HL-60/S4 treated with phorbol 12-myristate 13-acetate at 8.2 ng/mL for 4 days and 3 days (cell line): ENCODE measurements around the gene ITGA11.
"Not testable (repeated sequence)": the region's sequence is repeated elsewhere in the genome, so short reads cannot be mapped to it uniquely, and the experiment has no call there.

Source experiments
- in situ Hi-C: fragments of 300-500 bp; cut with MboI; formaldehyde crosslinking; loops from 2 replicates; pipeline ENCODE4 v1.15.0; 2022; ENCODE audit warnings: low sequenced_read_pairs

The ITGA11 gene

DNA sequence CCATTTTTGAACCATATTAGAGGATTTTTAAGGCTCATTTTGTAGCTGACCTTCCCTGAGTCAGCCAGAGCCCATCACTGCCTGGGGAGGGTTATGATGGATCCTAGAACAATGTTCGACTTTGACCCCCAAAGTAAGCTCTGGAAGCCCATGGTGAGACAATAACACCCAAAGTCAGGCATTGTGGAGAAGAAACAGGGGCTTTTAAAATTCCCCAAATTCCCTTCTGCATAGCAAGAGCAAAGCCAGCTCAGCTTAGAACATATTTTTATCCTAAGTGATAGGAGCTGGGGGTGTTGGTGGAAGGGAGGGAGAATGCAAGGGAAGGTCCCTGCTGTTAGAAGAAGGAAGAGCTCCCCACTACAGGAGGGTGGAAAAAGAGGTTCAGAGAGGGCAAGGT is 4.0 kb downstream of the ITGA11 start:
- in situ Hi-C loops, result loop anchor here (25.0 kb wide), 1 partner anchor 459 kb away; no protein-coding TSS in a partner anchor

DNA sequence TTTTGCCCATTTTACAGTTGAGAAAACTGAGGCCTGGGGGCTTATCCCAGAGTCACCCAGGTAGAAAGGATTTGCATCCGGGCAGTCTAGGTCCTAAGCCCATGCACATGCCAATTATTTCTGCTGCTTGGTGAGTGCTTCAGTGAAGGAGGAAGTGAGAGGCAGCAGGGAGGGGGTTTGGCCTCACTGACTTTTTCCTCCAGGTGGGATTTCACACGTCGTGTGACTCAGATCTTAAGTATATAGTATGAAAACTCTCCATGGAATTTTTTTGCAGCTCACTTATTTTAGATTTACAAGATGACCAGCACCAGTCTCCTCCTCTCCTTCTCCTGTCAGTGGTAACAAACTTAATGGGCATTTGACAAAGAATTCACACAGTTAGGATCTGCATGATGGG is 4.6 kb downstream of the ITGA11 start:
- in situ Hi-C loops, result loop anchor here (25.0 kb wide), 1 partner anchor 460 kb away; no protein-coding TSS in a partner anchor

DNA sequence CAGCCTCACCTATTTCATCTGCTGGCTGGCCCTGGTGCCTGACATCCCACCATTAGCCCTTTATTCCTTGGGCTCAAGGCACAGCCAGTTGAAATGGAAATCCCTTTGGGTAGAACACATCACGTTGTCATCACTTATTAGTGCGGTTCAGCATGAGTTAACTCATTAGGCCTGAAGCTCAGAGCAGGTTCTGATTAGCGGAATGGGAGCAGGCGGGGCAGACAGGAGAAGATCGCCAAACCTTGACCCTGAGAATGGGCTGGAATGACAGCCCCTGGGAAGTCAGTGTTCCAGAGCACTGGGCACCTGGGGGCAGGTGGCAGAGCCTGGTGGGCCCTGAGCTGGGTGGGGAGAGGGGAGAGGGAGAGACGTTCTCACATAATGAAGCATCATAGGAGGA is 5.8 kb downstream of the ITGA11 start:
- in situ Hi-C loops, result loop anchor here (25.0 kb wide), 1 partner anchor 461 kb away; no protein-coding TSS in a partner anchor

DNA sequence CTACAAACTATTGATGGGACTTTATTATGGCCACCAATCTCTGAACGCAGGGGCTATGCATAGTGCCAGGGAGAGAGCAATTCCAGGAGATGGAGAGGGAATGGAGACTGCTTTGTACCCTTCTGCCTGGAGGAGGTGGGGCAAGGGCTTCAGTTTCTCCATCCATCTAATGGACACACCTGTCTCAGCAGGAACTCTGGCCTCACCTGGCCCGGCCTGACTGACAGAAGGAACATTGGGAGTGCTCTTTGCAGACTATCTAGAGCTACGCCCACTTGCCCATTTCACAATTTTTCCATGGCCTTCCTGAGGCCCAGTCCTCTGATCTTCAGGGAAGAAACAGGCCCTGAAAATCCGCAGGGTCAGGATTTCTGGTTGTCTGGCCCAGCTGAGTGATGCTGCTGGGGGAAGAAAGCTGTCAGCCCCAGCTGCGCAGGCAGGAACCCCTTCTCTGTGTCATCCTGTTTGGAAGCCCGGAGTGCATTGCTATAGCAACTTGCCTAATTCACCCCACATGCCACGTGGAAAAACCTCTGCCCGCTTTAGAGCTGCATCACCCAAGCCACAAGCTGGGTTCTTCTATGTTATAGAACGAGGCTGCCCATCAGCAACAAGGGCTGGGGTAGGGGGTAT is 6.4 kb downstream of the ITGA11 start:
- in situ Hi-C loops, result loop anchor here (25.0 kb wide), 1 partner anchor 462 kb away; no protein-coding TSS in a partner anchor

DNA sequence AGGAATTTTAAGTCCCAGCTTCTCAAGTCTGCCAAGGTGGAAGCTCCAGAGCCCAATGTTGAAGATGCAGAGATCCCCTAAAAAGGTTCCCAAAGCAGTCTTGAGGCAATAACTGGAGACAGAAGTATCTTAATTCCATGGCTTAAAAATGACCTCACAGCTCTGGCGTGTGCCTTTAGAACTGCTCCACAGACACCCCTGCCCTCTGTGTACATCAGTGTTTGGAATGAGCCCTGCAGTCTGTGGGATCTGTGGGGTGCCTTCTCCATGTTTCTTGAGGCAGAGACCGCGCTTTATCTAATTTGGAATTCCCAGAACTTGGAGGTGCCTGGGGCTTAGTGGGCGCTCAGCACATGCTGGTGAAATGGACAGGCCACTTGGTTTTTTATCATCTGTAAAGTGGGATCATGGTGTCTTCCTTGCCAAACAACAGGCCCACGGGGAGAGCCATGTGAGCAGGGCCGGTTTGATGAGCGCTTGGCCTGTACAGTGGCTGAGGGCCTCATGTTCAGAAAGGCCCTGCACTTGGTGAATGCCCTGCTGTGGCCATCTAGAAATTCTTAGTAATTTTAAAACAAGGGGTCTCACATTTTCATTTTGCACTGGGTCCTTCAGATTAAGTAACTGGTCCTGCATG is 7.1 kb downstream of the ITGA11 start:
- in situ Hi-C loops, result loop anchor here (25.0 kb wide), 1 partner anchor 462 kb away; no protein-coding TSS in a partner anchor

DNA sequence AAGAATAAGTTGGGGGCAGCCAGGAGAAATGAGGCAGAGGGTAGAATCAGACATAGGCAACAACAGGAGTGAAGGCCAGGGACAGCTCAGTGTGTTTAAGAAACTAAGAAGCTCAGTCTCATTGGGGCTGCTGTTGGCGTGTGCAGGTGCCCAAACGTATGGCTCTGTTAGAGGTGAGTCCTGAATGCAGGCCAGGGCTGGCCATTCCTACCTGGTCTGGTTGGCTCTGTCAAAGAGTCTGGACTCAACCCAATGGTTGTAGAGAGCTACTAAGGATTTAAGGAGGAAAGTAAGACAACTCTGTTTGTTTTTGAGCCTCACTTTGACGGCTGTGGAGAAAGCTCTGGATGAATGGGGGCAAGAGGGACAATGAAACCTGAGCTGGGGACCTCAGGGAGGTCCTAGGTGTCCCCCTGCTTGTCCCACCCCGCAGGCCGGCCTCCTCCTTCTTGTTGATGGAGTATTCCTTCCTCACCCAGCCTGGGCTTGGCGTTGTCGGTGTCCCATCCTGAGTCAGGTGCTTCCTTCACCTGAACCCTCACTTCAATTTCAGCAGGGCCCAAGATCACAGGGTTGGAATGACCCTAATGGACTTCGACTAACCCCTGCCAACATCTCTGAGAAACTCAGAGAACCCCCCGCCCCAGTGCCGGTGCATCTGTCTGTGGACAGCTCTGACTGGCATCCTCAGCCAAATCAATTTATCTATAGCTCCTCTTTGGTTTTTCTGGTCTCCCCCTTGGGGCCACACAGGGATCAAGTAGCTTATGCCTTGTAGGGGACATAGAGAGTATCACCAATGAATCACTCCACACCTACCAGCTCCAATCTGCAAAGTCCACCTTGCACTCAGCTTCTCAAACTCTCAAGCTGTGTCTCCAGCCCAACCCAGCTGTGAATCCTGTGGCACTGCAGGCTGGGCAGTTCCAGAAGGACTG is 8.3 kb downstream of the ITGA11 start:
- in situ Hi-C loops, result no loop called here

DNA sequence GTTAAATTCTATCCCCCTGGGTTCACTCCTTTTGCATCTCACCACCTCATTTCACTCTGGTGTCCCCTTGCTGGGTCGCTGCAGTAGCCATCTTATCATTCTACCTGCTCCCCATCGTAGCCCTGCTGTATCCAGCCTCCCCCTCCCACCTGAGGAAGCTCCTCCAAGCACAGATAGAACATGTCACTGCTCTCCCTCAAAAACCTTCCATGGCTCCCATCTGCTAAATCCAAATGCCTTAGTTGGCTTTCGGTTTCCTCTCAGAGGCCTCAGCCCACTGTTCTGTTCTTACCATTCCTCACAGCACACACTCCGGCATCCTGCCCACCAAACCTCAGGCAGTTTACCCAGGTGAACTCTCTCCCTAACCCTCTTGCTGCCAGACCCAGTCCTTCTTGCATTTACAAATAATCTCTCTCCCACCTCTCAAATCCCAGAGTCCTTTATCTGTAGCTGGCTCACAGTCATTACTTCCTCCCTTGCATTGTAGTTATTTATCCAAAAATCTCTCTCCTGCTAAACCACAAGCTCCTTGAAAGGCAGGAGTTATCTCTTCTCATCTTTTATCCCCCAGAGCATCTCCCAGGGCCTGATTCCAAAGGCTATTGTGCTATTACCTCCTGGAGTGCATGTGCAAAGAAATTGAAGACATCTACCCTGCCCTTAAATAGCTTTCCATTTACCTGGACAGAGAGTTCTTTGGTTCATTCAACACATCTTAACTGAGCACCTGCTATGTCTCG is 9.4 kb downstream of the ITGA11 start:
- in situ Hi-C loops, result not testable (repeated sequence)

DNA sequence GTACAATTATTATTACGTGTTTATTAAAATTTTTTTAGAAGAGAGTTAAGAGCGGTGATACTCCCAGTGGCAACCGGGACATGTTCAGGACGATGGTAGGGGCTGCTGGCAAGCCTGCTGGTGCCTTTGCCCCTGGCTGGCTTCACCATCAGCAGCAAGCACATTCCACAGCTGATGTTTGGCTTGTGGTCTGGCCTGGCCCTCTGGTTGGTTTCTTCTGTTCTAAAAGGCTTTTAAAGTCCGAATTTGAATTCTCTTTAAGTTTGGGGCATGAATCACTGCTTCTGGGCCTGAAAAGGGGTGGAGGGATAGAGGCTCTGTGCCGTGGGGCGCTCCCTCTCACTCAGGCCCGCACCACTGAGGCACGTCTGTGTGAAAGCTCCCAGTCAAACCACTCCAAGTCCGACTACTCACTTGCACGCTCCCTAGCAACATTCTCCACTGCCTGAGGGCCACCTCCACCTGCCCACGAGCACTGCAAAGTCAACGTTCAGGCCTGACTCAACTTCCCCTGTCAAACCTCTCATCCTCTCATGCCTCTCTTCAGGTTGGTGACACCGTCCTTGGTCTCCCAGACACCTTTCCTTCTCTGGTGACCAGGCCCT is 10.1 kb downstream of the ITGA11 start:
- in situ Hi-C loops, result no loop called here

DNA sequence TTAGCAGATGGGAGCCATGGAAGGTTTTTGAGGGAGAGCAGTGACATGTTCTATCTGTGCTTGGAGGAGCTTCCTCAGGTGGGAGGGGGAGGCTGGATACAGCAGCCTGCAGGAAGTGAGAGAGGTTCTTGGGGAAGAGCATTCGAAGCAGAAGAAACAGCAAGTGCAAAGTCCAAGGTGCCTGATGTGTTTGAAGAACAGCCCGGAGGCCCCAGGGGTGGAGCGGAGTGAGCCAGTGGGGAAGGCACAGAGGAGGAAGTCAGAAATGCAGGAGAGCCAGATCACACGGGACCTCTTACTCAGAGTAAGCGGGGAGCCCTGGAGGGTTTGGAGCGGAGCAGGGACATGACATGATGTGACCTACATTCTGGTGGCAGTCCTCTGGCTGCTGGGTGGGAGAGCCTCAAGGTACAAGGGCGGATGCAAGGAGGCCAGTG is 10.8 kb downstream of the ITGA11 start:
- in situ Hi-C loops, result no loop called here

DNA sequence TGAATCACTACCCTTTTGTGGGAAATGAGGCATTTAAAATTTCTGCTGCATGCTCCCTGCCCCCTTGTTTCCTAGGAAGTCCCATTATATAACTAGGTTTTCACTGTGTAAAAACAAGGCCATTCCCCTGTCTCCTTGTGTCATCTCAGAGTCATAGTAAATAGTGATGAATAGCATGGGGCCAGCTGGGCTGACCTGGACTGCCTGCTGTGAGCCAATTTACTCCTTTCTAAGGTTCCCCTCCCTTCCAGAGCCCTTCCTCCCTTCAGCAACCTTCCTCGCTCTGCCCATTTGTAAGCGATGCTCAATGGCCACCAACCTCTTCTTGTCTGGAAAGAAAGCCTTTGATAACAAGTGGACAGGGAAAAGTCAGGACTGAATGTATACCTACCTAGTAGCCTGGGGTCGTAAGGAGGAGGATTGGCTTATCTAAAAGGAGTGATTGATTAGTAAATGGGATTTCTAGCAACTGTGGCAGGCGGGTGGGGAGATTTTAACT is 11.7 kb downstream of the ITGA11 start:
- in situ Hi-C loops, result no loop called here

DNA sequence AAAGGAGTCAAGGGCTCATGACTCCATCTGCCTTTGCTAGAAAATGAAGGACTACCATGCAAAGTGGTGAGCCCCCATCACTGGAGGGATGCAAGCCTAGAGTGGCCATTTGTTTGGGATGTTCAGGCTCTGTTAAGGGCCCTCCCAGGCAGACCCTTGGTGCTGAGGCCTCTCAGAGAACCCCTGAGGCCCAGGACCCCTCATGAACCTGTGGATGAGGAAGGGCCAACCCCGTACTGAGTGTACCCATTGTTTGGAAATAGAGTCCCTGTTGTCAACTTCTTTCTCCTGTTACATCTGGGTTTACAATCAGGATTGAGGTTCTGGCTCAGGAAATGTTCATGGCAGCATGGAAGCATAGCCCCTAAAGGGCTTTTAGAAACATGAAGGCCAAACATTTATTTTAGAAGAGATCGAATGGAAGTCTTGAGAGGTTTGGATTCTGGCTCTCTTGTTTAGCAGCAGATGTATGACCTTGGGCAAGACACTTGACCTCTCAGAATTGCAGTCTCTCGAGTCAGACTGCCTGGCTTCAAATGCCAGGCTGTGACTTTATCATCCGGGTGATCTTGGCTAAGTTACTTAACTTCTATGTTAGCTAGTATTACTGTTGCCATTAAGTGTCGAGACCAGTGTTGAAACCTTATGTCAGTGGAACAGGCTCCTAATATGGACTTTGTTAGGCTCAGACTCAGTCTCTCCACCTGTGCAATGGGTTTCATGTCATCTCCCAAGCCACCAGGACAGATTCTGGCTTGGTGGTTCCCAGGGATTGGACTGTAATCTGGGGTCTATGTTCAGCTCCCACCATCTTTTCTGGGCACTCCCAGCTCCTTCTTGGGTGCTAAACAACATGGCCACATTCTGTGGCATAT is 12.4 kb downstream of the ITGA11 start:
- in situ Hi-C loops, result no loop called here

DNA sequence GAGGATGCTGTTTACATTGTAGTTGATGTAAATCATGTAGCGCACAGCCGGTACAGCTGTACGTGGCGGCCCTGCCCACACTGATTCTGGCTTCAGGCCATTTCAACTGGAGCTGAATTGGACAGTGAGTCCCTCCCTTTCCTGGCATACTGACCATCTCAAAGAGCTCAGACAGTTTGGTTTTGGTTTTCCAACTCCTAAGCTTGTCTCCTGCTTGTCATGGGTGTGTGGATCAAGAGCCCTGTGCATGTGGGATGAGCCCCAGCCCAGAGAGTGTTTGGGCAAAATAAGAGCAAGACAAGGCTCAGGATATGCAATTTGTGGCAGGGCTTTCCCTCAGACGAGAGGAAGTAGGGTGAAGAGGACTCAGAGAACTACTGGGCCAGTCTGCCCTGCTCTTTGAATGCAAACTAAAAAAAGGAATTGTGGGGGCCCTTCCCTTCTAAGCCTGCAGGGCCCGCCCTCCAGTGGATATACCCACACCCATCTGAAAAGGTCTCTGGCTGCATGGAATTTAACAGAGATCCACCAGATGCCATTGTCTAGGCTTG is 13.3 kb downstream of the ITGA11 start:
- in situ Hi-C loops, result no loop called here

DNA sequence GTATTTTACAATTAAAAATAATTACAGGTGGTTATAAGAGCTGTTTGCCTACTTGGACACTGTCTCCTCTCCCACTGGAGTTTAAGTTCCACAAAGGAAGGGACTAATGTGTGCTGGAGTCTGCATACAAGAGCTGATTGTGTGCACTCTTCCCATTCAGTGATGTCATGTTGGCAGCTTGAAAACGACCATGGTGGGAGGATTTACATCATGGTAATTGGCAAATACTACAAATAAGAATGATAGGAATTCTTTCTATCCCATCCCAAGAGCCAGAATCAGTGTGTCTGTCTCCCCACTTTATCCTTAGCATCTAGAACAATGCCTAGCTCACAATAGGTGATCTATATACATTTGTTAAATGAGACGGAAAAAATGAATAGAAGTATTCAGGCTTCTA is 14.1 kb downstream of the ITGA11 start:
- in situ Hi-C loops, result no loop called here

DNA sequence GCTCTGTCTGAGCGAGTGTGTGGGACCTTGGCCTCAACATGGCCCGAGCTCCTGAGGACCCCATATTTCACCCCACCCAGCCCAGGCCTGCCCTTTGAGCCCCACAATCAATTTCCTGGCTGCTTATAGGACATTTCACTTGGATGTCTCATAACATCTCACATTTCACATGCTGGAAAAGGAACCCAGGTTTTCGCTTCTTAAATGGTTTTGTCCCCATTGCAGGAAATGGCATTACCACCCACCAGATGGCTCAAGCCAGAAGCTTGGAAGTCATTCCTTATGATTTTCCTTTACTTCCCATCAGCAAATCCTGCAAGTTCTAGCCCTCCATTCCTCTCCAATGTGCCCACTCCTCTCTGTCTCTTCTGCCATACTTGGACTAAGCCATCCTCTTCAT is 14.9 kb downstream of the ITGA11 start:
- in situ Hi-C loops, result no loop called here

DNA sequence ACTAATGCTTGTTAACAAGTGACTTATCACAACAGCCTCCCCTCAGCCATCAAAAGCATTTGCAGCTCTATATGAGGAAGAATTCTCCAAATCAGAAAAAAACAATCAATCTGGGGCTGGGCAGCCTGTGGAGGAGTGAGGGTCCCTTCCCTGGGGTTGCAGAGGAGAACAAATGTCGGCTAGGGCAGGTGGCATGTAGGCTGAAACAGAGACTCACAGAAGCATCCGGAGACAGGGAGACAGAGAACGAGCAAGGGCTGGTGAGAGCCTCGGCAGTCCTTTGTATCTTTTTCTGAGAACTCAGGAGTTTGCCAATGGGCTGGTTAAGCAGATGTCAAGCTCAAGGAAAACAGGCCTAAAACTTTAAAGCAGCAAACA is 15.8 kb downstream of the ITGA11 start:
- in situ Hi-C loops, result no loop called here

DNA sequence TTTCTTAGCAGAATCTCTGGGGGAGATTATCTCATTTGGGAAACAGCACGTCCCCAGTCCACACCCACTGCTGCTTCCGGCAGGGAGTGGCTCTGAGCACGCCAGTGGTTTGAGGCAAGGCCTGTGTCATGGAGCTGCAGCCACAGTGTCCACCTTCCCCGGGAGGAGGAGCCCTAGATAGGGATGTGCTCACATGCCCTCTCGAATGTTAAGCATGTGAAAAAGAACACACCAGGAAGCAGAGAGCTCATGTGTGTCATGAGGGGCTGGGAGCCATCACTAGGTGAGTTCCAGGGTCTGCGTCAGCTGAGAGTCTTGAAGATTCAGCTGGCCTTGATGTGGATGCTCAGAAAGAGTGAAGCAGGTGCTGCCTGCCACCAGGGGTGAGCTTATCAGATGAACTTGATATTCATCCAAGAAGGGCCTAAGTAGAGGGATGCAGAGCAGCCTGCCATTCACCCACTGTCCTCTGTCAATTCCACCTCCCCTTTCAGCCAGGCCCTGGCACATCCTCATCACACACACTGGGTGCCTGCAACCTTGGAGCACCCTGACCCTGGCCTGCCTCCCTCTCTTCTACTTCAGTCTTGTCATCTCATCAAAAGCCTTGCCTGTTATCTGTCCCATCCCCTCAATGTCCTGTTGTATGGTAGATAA is 16.3 kb downstream of the ITGA11 start:
- in situ Hi-C loops, result no loop called here

DNA sequence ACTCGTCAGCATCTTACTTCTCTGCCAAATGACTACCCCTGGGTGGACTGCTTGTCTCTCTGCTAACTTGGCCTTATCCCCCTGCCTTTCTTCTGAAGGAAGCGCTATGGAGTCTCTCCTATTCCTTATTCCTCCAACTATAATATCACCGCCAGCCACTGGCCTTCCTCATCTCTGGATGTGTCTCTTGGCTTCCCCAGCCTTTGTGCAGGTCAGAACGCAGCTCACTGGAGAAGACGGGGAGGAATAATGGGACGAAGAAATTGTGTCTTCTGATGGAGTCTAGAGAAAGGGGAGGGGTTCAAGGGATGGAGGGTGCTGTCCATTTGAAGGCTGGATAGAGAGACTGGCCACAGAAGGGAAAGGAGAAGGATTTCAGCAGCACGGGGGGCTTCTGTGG is 16.9 kb downstream of the ITGA11 start:
- in situ Hi-C loops, result no loop called here

DNA sequence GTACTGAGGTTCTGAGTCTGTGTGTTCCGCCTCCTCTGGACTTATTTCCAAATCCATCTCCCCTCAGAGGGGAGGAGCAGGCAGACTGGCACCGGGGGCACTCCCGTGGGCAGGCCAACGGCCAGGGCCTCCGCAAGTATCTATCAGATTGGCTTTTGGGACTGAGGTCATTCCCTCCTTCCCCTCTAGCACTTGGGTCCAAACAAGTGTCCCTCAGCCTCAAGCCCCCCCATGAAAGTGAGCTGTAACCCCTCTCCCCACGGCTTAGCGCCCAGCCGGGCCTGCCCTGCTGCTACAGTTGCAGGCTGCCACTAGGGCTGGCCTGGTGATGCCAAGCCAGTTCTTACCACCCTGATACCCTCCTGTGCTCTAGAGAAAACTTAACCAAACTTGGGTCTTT is 17.4 kb downstream of the ITGA11 start:
- in situ Hi-C loops, result no loop called here

DNA sequence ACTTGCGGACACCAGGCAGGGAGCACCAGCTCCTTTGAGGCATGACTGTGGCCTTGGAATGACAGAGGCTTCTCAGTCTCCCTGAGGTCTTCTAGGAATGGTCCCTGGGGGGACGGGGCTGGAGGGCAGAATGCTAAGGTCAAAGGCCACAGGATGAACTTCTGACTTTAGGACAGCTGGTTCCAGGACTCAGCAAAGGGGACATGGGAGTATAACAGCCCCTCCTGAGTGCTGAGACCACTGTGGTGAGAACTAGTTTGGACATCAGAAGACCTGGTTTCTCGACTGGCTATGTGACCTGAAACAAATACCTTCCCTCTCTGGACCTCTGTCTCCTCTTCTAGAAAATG is 17.8 kb downstream of the ITGA11 start:
- in situ Hi-C loops, result no loop called here
